Cerebellar cortex (tissue), 1 donor: ENCODE data around the gene KRT71.
"Not testable (repeated sequence)": the region's sequence is repeated elsewhere in the genome, so short reads cannot be mapped to it uniquely, and the experiment has no call there.

Experiments used
- DNase-seq: peaks from one replicate; pipeline ENCODE4 v3.0.0-alpha.2; 2015; ENCODE audit warnings: low spot score

KRT71 gene

GRCh38 chr12:52521568-52522266, 31.2 kb downstream of the KRT71 start:
- no peak for DNase-seq

DNA sequence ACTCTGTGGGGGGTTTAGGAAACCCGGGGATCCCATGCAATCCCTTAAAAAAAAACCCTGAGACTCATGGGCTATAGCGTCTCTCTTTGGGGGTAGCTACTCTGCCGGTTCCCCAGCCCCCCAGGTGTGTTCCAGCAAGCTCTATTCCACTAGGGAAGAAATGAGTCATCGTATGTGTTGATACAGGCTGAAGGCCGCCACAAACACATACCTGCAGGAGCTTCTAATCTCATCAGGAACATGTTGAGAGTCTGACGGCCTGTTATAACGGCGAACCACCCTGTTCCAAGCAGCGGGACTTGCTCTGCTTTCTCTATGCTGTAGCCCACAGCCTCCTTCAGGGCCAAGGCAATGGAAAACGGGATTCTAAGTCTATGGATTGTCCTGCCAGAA, 31.8 kb downstream of the KRT71 start:
- DNase-seq: no peak

- DNase-seq: no peak
Observed at GRCh38 chr12:52519826-52520662, 32.9 kb downstream of the KRT71 start, which contains the start of gene KRT5. Gene KRT5 (minus strand): TSS chr12:52520394. CDS start chr12:52520296, 98 bp downstream.

- DNase-seq: no peak
Observed at GRCh38 chr12:52519387-52519703, 33.6 kb downstream of the KRT71 start.

DNA sequence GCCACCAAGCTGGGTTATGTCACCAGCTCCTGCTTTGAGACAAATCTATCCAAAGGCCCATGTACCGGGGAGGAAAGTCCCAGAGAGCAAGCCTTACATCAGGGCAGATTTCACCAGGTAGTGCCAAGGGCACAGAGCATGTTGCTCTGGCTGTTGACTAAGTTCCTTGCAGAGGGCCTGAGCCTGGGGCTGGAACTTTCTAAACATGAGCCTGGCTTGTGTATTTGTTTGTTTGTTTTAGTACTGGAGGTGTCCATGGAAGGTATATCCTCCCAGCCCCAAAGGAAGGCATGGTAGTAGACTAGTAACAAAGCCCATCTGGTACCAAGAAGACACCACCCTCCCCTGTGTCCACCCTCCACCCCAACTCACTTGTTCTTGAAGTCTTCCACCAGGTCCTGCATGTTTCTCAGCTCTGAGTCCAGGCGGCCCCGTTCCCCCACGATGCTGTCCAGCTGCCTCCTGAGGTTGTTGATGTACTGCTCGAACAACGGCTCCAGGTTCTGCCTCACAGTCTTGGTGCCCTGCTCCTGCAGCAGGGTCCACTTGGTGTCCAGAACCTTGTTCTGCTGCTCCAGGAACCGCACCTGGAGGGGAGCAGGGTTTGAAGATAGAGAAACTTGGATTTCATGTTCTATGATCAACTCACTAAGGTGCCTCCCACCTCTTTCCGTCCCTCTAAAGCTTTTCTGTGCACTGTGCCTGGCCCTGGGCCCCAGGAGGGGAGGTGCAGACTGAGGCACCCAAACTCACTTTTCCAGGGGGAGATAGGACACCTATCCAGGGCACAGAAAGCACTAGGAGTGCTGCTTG, 34.2 kb downstream of the KRT71 start:
- DNase-seq: no peak

DNA sequence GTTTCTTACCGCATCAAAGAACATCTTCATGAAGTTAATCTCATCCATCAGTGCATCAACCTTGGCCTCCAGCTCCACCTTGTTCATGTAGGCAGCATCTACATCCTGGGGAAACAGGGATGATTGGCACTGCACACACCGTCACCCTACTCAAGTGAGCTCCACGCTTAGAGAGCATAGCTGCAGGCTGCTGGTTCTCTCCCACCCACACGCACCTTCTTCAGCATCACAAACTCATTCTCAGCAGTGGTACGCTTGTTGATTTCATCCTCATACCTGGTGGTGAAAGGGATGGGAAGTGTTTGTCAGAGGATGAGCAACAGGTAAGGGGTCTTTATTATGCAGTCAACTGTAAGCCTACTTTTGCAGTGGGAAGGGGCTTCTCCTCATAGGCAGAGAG, 35.1 kb downstream of the KRT71 start:
- no peak for DNase-seq

GRCh38 chr12:52517005-52517835, 35.7 kb downstream of the KRT71 start:
- DNase-seq: no peak

GRCh38 chr12:52515927-52516831, 36.8 kb downstream of the KRT71 start:
- DNase-seq: no peak

- DNase-seq: no peak
Observed at GRCh38 chr12:52515319-52515646, 37.7 kb downstream of the KRT71 start.

DNA sequence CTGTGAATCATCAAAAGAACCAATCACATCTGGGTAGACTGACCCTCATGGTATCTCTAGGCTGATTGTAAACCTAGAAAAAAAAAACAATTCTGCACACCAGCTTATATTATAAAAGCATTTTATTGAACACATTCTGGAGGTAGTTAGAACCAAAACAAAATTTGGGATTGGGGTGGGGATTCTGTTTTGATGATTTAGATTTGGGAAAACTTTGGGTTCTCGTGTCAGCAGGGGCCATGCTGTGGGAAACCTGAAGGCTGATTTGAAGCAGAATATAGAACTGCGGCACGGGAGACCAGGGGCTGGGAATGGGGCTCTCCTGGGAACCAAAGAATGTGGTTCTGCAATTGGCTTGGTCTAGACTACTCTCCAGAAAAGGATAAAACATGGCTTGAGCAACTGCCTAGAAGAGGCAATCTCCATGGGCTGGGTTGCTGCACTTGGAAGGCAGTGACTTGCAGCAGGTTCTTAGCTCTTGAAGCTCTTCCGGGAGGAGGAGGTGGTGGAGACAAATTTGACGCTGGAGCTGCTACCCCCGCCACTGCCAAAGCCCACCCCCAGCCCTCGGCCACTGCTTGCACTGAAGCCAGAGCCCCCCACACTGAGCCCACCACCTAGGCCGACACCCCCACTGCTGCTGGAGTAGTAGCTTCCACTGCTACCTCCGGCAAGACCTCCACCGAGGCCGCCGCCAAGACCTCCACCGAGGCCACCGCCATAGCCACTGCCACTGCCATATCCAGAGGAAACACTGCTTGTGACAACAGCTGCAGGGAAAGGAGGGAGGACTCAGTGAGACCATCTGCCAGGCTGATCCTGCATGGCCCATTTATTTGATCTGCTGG, 38.2 kb downstream of the KRT71 start:
- DNase-seq: no peak

GRCh38 chr12:52513736-52514135, 39.2 kb downstream of the KRT71 start:
- no peak for DNase-seq

GRCh38 chr12:52508211-52508610, 44.7 kb downstream of the KRT71 start:
- no peak for DNase-seq

GRCh38 chr12:52506858-52507715, 45.9 kb downstream of the KRT71 start:
- peak; percentile 29 for DNase-seq

GRCh38 chr12:52502877-52503276, 50.1 kb downstream of the KRT71 start:
- DNase-seq: no peak

DNA sequence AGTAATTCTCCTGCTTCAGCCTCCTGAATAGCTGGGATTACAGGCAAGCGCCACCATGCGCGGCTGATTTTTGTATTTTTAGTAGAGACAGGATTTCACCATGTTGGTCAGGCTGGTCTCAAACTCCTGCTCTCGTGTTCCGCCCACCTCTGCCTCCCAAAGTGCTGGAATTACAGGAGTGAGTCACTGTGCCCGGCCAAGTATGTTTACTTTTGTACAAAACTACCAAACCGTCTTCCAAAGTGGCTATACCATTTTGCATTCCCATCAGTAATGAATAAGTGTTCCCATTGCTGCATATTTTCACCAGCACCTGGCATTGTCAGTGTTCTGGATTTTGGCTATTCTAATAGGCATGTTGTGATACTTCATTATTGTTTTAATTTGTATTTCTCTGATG, 51.5 kb downstream of the KRT71 start:
- no peak for DNase-seq

- not testable (repeated sequence) for DNase-seq
Observed at GRCh38 chr12:52500574-52500973, 52.4 kb downstream of the KRT71 start.

- DNase-seq: no peak
Observed at GRCh38 chr12:52499806-52500560, 53.0 kb downstream of the KRT71 start.

- no peak for DNase-seq
Observed at GRCh38 chr12:52498946-52499345, 54.0 kb downstream of the KRT71 start.
